HEK293 (cell line): ENCODE data around the gene DAGLA.

Experiments used
- CTCF ChIP-seq: fragments of 450-650 bp; formaldehyde crosslinking; IDR thresholded peaks from 2 replicates; pipeline ENCODE4 v1.5.1; 2016; ENCODE audit warnings: missing biosample characterization, missing genetic modification characterization
- TCF7L2 ChIP-seq: IDR thresholded peaks from 2 replicates; pipeline ENCODE4 v1.6.1; 2011; ENCODE audit warnings: low read depth, mild to moderate bottlenecking, inconsistent platforms, low read length, moderate library complexity, borderline replicate concordance
- TSHZ1 ChIP-seq: fragments of 450-650 bp; formaldehyde crosslinking; IDR thresholded peaks from 2 replicates; pipeline ENCODE4 v1.5.1; 2016; ENCODE audit warnings: missing biosample characterization, missing genetic modification characterization, borderline replicate concordance
- ZIC2 ChIP-seq: fragments of 450-650 bp; formaldehyde crosslinking; IDR thresholded peaks from 2 replicates; pipeline ENCODE4 v1.5.1; 2016; ENCODE audit warnings: missing biosample characterization, missing genetic modification characterization
- ZNF266 ChIP-seq: fragments of 450-650 bp; formaldehyde crosslinking; IDR thresholded peaks from 2 replicates; pipeline ENCODE4 v1.5.1; 2016; ENCODE audit warnings: missing biosample characterization, missing genetic modification characterization, low read depth
- ZNF274 ChIP-seq, 2 experiments: fragments of 200-500 bp in 1 of 2; fragments of 450-650 bp in 1 of 2; sonication (Bioruptor generic) in 1 of 2; formaldehyde crosslinking in 1 of 2; IDR thresholded peaks; 2 replicates each; pipeline versions ENCODE4 v1.5.1 to v1.6.1; 2014 to 2016; ENCODE audit warnings: borderline replicate concordance in 1 of 2, inconsistent platforms in 1 of 2, low read length in 1 of 2, missing biosample characterization in 1 of 2, missing genetic modification characterization in 1 of 2
- ZNF311 ChIP-seq: fragments of 450-650 bp; formaldehyde crosslinking; IDR thresholded peaks from 2 replicates; pipeline ENCODE4 v1.5.1; 2017; ENCODE audit warnings: missing biosample characterization, missing genetic modification characterization, borderline replicate concordance
- ZNF560 ChIP-seq: fragments of 450-650 bp; formaldehyde crosslinking; IDR thresholded peaks from 2 replicates; pipeline ENCODE4 v1.5.1; 2017; ENCODE audit warnings: missing biosample characterization, missing genetic modification characterization, borderline replicate concordance
- ZNF610 ChIP-seq: fragments of 450-650 bp; formaldehyde crosslinking; IDR thresholded peaks from 2 replicates; pipeline ENCODE4 v1.5.1; 2016; ENCODE audit warnings: missing biosample characterization, missing genetic modification characterization, borderline replicate concordance
- ZNF830 ChIP-seq: fragments of 450-650 bp; IDR thresholded peaks from 2 replicates; pipeline ENCODE4 v1.5.0; 2018; ENCODE audit warnings: missing biosample characterization, missing genetic modification characterization, low read depth, mild to moderate bottlenecking, moderate library complexity
- ZXDB ChIP-seq: fragments of 450-650 bp; formaldehyde crosslinking; IDR thresholded peaks from 2 replicates; pipeline ENCODE4 v1.5.1; 2016; ENCODE audit warnings: missing biosample characterization, missing genetic modification characterization
- TF ChIP-seq, protein P1 (sequence below): fragments of 450-650 bp; formaldehyde crosslinking; IDR thresholded peaks from 2 replicates; pipeline ENCODE4 v1.5.1; 2016; ENCODE audit warnings: missing biosample characterization, missing genetic modification characterization

DNA sequence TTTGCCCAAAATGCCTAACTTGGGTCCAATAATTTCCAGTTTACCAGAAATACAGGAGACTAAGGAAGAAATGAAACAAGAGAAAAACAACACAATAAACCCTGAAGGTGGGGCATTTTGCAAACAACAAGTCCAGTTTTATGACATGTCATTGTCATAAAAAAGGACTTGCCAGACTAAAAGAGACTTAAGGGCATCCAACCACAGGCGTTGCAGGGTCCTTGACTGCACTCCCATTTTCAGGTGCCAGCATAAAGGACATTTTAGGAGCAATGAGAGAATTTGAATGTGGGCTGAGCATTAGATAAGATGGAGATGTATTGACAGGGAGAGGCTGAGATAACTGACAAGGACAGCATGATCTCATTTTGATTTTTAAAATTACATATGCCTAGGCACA is 28.1 kb upstream of the DAGLA start:
- no peak for TF ChIP-seq CTCF
- TF ChIP-seq ZNF560 = no peak
- no peak for TF ChIP-seq ZNF274 (IDR thresholded peaks at IDR 0.05; ENCODE audit: low read length)
- TF ChIP-seq ZNF274 (tag by site-specific recombination; IDR thresholded peaks at IDR 0.05; ENCODE audit: borderline replicate concordance) = no peak
- no peak for TF ChIP-seq TCF7L2
- no peak for TF ChIP-seq ZNF266 (tag by site-specific recombination)
- TF ChIP-seq ZNF311 (tag by site-specific recombination) = no peak
- TF ChIP-seq TSHZ1 (tag by site-specific recombination) = no peak
- TF ChIP-seq ZNF610 = no peak
- TF ChIP-seq ZXDB = no peak
- no peak for TF ChIP-seq ZIC2 (tag by site-specific recombination)
- no peak for TF ChIP-seq ZNF830 (tag by site-specific recombination)
- TF ChIP-seq, protein P1, sequence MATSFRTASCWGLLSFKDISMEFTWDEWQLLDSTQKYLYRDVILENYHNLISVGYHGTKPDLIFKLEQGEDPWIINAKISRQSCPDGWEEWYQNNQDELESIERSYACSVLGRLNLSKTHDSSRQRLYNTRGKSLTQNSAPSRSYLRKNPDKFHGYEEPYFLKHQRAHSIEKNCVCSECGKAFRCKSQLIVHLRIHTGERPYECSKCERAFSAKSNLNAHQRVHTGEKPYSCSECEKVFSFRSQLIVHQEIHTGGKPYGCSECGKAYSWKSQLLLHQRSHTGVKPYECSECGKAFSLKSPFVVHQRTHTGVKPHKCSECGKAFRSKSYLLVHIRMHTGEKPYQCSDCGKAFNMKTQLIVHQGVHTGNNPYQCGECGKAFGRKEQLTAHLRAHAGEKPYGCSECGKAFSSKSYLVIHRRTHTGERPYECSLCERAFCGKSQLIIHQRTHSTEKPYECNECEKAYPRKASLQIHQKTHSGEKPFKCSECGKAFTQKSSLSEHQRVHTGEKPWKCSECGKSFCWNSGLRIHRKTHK = no peak
